Measurements from ENCODE around the gene FSTL5.

Gene FSTL5

DNA sequence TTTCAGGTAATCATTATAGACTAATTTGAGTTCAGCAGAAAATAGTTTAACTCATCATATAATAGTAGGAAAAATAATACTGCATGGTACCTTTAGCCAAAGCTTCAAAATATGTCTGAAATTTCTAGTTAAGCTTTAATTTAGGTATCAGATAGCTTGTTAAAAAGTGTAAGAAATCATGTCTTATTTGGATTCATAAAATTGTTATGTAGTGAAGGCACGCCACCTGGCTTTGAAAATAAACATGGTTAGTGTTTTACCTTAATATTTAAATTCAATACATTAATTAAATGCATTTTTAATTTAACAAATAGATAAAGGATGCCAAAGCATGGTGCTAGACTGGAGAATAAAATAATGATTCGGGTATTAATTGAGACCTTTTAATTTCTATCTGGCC is 211.4 kb downstream of the FSTL5 start:
- Histone ChIP-seq H3K4me1 (ENCODE audit: control insufficient read depth, insufficient read depth, low read length, poor library complexity, severe bottlenecking) (no peaks in the 10 kb centered on the region), H3K27me3 (replicated peaks; ENCODE audit: control insufficient read depth, insufficient read depth, low read length, poor library complexity, severe bottlenecking) (no peaks in the 10 kb centered on the region), H3K9me3 (ENCODE audit: control insufficient read depth, low read length) (no peaks in the 10 kb centered on the region), H3K36me3 (ENCODE audit: control insufficient read depth, insufficient read depth, low read length) (no peaks in the 10 kb centered on the region), H3K4me3 (ENCODE audit: insufficient read depth, low read depth, low read length, poor library complexity, severe bottlenecking) (no peak overlapping the region), H3K27ac (ENCODE audit: insufficient read depth, low read length, poor library complexity, severe bottlenecking) (no peak overlapping the region)
- DNase-seq, result no peak

DNA sequence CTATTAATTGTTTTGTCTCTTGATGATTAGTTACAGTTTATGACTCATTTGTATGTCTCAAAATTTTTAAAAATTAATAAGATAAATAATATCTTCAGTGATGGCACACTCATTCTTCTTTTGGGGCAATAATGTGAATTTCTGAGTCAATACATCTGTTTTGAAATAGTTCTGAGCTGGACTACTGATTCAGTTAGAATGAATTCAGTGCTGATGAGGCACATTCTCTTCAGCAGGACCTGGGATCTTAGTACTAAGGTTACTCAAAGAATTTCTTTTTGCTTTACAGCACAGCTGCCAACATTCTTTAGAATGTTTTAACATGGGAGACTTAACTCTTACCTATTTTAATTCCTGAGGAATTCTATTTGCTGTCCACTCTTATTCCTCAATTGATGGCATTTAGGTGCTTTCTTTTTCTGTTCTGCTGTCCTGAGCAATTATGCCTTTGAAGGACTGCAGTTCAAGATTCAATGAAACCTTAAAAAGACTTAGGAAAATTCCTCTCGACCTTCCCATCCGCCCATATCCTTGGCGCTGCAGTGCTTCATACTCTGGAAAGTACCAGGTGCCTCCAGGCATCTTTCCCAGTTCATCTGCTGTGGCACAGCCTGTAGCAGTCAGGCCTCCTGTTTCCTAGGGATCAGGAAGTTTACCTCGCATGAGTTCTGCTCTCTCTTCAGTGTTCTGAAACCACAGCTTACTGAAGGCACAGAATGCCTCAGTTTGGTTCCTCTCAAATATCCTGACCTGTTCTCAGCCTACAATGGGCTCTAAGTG is 213.7 kb downstream of the FSTL5 start:
- DNase-seq, result no peak
- no peaks in the 10 kb centered on the region for H3K36me3 ChIP-seq (ENCODE audit: control insufficient read depth, insufficient read depth, low read length)
- no peak overlapping the region for H3K27ac ChIP-seq (ENCODE audit: insufficient read depth, low read length, poor library complexity, severe bottlenecking)
- H3K4me1 ChIP-seq (ENCODE audit: control insufficient read depth, insufficient read depth, low read length, poor library complexity, severe bottlenecking), result no peaks in the 10 kb centered on the region
- no peaks in the 10 kb centered on the region for H3K9me3 ChIP-seq (ENCODE audit: control insufficient read depth, low read length)
- H3K4me3 ChIP-seq (ENCODE audit: insufficient read depth, low read depth, low read length, poor library complexity, severe bottlenecking), result no peak overlapping the region
- no peaks in the 10 kb centered on the region for H3K27me3 ChIP-seq (replicated peaks; ENCODE audit: control insufficient read depth, insufficient read depth, low read length, poor library complexity, severe bottlenecking)

DNA sequence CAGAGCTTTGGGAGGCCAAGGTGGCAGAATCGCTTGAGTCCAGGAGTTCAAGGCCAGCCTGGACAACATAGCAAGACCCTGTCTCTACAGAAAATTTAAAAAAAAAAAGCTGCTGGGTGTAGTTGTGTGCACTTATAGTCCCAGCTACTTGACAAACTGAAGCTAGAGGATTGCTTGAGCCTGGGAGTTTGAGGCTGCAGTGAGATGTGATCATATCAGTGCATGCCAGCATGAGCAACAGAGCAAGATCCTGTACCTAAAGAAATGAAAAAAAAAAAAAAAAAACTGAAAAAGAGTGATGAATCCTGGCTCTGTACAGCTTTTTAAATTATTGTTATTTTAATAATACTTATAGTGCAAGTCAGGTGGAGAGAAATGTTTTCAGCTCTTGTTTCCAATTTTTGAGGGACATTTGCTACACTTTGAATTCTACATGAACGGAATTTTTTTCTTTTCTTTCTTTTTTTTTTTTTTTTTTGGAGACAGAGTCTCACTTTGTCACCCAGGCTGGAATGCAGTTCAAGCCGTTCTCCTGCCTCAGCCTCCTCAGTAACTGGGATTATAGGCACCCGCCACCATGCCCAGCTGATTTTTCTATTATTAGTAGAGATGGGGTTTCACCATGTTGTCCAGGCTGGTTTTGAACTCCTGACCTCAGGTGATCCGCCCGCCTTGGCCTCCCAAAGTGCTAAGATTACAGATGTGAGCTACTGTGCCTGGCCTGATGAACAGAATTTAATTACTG is 215.6 kb downstream of the FSTL5 start:
- H3K27me3 ChIP-seq (replicated peaks; ENCODE audit: control insufficient read depth, insufficient read depth, low read length, poor library complexity, severe bottlenecking), result no peaks in the 10 kb centered on the region
- no peak for DNase-seq
- H3K9me3 ChIP-seq (ENCODE audit: control insufficient read depth, low read length), result no peaks in the 10 kb centered on the region
- H3K4me1 ChIP-seq (ENCODE audit: control insufficient read depth, insufficient read depth, low read length, poor library complexity, severe bottlenecking), result no peaks in the 10 kb centered on the region
- H3K27ac ChIP-seq (ENCODE audit: insufficient read depth, low read length, poor library complexity, severe bottlenecking), result no peak overlapping the region
- H3K4me3 ChIP-seq (ENCODE audit: insufficient read depth, low read depth, low read length, poor library complexity, severe bottlenecking), result no peak overlapping the region
- no peaks in the 10 kb centered on the region for H3K36me3 ChIP-seq (ENCODE audit: control insufficient read depth, insufficient read depth, low read length)

DNA sequence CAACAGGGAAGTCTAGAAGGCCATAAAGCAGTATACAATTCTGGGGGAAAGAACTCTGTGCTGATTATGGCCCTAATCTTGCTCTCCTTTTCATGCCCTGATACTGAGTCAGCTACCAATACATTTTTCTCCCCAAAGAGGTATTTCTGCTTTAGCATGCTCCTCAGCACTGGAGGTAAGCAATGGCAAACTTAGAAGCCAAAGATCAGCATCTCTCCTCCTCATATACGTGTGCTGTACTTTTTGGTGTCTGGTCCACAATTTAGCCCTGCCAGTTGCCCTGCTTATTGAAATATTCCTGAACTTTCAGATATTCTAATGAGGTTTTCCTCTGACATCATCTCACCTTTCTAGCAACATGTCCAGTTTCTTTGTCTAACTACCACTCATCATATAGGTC is 226.2 kb downstream of the FSTL5 start:
- no peak overlapping the region for H3K27ac ChIP-seq (ENCODE audit: insufficient read depth, low read length, poor library complexity, severe bottlenecking)
- DNase-seq, result no peak
- no peaks in the 10 kb centered on the region for H3K4me1 ChIP-seq (ENCODE audit: control insufficient read depth, insufficient read depth, low read length, poor library complexity, severe bottlenecking)
- H3K9me3 ChIP-seq (ENCODE audit: control insufficient read depth, low read length), result no peaks in the 10 kb centered on the region
- H3K36me3 ChIP-seq (ENCODE audit: control insufficient read depth, insufficient read depth, low read length), result no peaks in the 10 kb centered on the region
- H3K4me3 ChIP-seq (ENCODE audit: insufficient read depth, low read depth, low read length, poor library complexity, severe bottlenecking), result no peak overlapping the region
- no peaks in the 10 kb centered on the region for H3K27me3 ChIP-seq (replicated peaks; ENCODE audit: control insufficient read depth, insufficient read depth, low read length, poor library complexity, severe bottlenecking)

DNA sequence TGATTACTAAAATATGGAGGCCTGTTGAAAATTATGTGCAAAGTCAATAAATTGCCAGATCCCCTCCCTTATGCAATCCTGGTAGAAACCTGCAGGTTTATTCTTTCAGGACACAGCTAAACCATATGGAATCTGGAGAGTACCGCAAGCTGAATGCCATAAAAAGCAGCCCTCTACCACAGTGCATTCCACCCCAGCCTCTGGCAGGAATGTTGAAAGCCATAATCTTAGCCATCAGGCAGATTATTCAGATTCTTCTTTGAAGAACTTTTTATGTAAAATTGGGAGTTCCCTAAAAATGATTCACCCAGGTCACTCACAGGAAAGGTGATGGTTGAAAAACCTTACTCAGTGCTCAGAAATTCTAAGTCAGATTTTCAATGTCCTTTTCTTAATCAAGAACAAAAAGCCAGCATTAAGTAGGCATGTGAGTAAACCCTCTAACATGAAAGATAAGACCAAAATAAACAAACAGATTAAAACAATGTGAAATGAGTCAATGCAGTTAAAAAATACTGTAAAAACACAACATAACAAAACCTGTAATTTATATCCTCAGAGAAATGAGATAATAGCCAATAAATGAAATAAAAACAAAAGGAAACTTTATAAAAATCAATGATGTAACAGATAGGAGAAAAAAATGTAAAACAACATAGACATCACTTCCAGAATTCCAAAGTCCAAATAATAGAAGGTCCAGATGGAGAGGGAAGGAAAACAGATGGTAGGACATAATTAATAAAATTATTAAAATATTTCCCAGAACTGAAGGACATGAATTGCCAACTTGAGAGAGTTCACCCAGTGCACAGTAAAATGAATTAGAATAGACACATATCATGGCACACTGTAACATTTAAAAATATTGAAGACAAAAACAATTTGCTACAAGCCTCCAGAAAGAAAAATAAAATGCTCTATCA is 226.9 kb downstream of the FSTL5 start:
- Histone ChIP-seq H3K4me1 (ENCODE audit: control insufficient read depth, insufficient read depth, low read length, poor library complexity, severe bottlenecking) (no peaks in the 10 kb centered on the region), H3K27me3 (replicated peaks; ENCODE audit: control insufficient read depth, insufficient read depth, low read length, poor library complexity, severe bottlenecking) (no peaks in the 10 kb centered on the region), H3K4me3 (ENCODE audit: insufficient read depth, low read depth, low read length, poor library complexity, severe bottlenecking) (no peak overlapping the region), H3K36me3 (ENCODE audit: control insufficient read depth, insufficient read depth, low read length) (no peaks in the 10 kb centered on the region), H3K9me3 (ENCODE audit: control insufficient read depth, low read length) (no peaks in the 10 kb centered on the region), H3K27ac (ENCODE audit: insufficient read depth, low read length, poor library complexity, severe bottlenecking) (no peak overlapping the region)
- DNase-seq, result no peak

DNA sequence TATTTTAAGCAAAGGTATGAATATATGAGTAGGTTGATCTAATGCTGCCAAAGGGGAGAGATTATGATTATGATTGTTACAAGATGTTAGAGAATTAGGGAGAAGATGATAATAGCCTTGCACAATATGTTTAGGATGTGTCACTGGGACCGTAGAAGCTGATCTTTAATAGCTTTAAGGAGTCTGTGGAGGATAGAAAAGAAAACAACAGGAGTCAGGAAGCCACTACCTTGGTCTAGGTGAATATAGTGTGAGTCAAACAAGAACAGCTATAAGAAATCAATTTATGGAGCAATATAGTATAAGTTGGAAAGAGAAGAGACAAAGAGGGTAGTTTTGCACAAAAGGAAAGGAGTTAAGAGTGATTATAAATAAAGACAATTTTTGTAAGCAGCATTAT is 232.7 kb downstream of the FSTL5 start:
- Histone ChIP-seq H3K27ac (ENCODE audit: insufficient read depth, low read length, poor library complexity, severe bottlenecking) (no peak overlapping the region), H3K4me3 (ENCODE audit: insufficient read depth, low read depth, low read length, poor library complexity, severe bottlenecking) (no peak overlapping the region)

DNA sequence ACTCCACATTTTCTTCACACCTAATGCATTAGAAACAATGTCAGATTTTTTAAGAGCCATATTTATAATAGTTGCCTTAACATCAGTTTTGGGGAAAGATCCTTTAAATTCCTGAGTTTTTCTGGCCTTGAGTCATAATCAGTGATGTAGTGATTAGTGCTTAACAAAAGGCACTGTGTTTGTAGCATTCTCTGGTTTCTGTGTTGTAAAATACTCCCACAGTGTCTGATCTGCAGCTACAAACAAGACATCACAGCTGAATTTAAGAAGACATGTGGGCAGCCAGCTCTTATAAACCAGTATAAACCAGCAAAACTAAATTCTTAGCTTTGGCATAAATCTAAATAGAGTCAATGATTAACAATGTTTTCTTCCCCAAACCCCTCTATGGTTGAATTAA is 233.8 kb downstream of the FSTL5 start:
- DNase-seq, result no peak
- no peaks in the 10 kb centered on the region for H3K27me3 ChIP-seq (replicated peaks; ENCODE audit: control insufficient read depth, insufficient read depth, low read length, poor library complexity, severe bottlenecking)
- H3K27ac ChIP-seq (ENCODE audit: insufficient read depth, low read length, poor library complexity, severe bottlenecking), result no peak overlapping the region
- no peaks in the 10 kb centered on the region for H3K36me3 ChIP-seq (ENCODE audit: control insufficient read depth, insufficient read depth, low read length)
- H3K4me3 ChIP-seq (ENCODE audit: insufficient read depth, low read depth, low read length, poor library complexity, severe bottlenecking), result no peak overlapping the region
- no peaks in the 10 kb centered on the region for H3K4me1 ChIP-seq (ENCODE audit: control insufficient read depth, insufficient read depth, low read length, poor library complexity, severe bottlenecking)
- H3K9me3 ChIP-seq (ENCODE audit: control insufficient read depth, low read length), result no peaks in the 10 kb centered on the region

More for the DNA sequence above, 232.7 kb downstream of the FSTL5 start:
- Histone ChIP-seq H3K27me3 (replicated peaks; ENCODE audit: control insufficient read depth, insufficient read depth, low read length, poor library complexity, severe bottlenecking) (no peaks in the 10 kb centered on the region), H3K36me3 (ENCODE audit: control insufficient read depth, insufficient read depth, low read length) (no peaks in the 10 kb centered on the region), H3K4me1 (ENCODE audit: control insufficient read depth, insufficient read depth, low read length, poor library complexity, severe bottlenecking) (no peaks in the 10 kb centered on the region), H3K9me3 (ENCODE audit: control insufficient read depth, low read length) (no peaks in the 10 kb centered on the region)
- no peak for DNase-seq

DNA sequence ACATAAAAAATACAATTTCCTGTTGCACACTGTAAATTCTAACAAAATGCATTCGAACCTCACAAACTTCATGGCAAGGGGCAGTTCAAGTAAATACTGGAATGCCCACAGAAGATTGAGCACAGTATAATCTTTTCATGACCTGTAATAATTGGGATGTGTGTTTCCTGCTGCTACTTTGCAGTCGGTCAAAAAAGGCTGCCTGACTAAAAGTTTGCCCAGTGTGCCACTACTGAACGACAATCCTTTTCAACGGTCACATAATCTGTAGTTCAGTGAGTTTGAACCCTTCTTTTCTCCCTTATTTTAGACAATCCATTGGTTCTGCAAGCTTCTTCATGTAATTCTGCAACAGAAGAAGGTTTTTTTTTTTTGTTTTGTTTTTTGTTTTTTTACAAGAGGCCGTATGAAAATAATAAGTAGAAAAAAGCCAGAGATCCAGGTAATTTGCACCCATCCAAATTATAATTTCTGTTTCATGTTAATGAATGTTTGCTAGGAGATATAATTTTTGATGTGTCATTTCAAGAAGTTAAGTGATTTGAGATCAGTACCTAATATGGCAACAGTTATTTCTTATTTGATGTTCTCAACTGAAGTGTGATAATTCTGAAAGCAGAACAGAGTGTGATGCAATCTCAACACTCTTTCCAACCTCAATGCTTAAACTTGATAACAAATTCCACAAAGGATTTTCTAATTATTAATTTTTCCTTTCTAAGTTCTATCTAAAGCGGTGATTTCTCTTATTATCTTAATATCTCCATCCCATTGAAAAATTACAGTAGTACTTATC is 237.6 kb downstream of the FSTL5 start:
- no peaks in the 10 kb centered on the region for H3K36me3 ChIP-seq (ENCODE audit: control insufficient read depth, insufficient read depth, low read length)
- H3K4me1 ChIP-seq (ENCODE audit: control insufficient read depth, insufficient read depth, low read length, poor library complexity, severe bottlenecking), result no peaks in the 10 kb centered on the region
- no peak overlapping the region for H3K4me3 ChIP-seq (ENCODE audit: insufficient read depth, low read depth, low read length, poor library complexity, severe bottlenecking)
- no peak overlapping the region for H3K27ac ChIP-seq (ENCODE audit: insufficient read depth, low read length, poor library complexity, severe bottlenecking)
- DNase-seq, result no peak
- H3K27me3 ChIP-seq (replicated peaks; ENCODE audit: control insufficient read depth, insufficient read depth, low read length, poor library complexity, severe bottlenecking), result no peaks in the 10 kb centered on the region
- H3K9me3 ChIP-seq (ENCODE audit: control insufficient read depth, low read length), result no peaks in the 10 kb centered on the region

DNA sequence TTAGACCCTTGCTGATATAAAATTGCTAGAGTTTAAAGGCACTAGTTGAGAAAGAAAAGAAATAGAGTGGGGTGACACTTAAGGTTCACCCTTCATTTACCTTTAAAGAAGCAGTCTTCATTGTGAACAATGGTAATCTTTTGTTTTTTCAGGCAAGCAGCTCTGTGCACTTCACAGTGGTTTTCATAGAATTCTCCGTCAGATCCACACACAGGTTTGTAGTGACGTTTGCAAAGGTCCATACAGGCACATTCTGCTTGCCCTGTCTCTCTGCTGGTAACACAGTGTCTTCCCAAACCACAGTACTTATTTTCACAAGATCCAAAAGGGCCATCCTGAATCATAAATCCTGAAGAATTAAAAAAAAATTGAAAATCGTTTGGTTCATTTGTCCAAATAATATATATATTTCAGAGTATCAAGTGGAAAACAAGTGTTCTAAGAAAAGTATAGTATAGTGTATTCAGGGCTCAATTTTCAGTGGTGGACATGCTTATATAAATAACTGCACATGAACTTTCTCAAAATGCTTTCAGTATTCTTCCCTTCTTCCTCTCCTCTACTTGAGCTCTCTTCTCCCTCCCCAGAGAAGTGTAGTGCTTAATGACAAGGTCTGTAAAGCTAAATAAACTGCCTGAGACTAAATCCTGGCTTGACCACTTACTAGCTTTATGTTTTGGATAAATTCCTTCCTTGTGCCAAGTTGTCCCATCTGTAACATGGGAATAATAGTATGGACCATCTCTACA is 243.3 kb downstream of the FSTL5 start:
- H3K9me3 ChIP-seq (ENCODE audit: control insufficient read depth, low read length), result no peaks in the 10 kb centered on the region
- no peak overlapping the region for H3K4me3 ChIP-seq (ENCODE audit: insufficient read depth, low read depth, low read length, poor library complexity, severe bottlenecking)
- H3K27ac ChIP-seq (ENCODE audit: insufficient read depth, low read length, poor library complexity, severe bottlenecking), result no peak overlapping the region
- no peak for DNase-seq
- H3K4me1 ChIP-seq (ENCODE audit: control insufficient read depth, insufficient read depth, low read length, poor library complexity, severe bottlenecking), result no peaks in the 10 kb centered on the region
- no peaks in the 10 kb centered on the region for H3K36me3 ChIP-seq (ENCODE audit: control insufficient read depth, insufficient read depth, low read length)
- H3K27me3 ChIP-seq (replicated peaks; ENCODE audit: control insufficient read depth, insufficient read depth, low read length, poor library complexity, severe bottlenecking), result no peaks in the 10 kb centered on the region
